Dedifferentiated amniotic fluid mesenchymal stem cell (primary cell): ENCODE results near the gene DCUN1D2.
"Not testable (repeated sequence)": the region's sequence is repeated elsewhere in the genome, so short reads cannot be mapped to it uniquely, and the experiment has no call there.

Source experiments
- DNase-seq: peaks from one replicate; pipeline ENCODE4 v3.0.0-alpha.2; 2016; ENCODE audit errors: extremely low spot score

Gene DCUN1D2

GRCh38 chr13:113489549-113490495 lies 689 bp downstream of the DCUN1D2 start:
- peak; percentile 37 for DNase-seq

- DNase-seq = no peak
Measured at GRCh38 chr13:113489171-113489548, 1.4 kb downstream of the DCUN1D2 start.

DNA sequence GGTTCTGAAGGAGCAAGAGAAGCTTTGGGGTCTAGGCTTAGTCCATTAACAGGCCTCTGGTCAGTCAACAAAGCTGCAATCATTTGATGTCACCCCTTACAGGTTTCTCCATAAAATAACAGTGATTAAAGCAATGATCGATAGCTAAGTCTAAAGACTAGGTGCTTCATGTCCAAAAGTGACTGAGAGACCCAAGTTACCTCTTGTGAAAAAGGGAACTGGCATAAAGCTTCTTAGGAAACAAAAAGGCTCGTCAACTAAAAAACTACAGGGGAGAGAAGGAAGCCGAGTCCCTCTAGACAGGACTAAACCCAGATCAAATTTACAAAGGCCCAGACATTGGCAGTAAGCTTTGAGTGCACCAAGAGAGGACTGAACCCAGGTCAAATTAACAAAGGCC lies 2.2 kb downstream of the DCUN1D2 start:
- no peak for DNase-seq

- DNase-seq = no peak
Measured at GRCh38 chr13:113486698-113487097, 3.8 kb downstream of the DCUN1D2 start.

- DNase-seq = no peak
Measured at GRCh38 chr13:113485545-113485944, 5.0 kb downstream of the DCUN1D2 start.

GRCh38 chr13:113483504-113484293 lies 6.8 kb downstream of the DCUN1D2 start:
- DNase-seq = no peak

GRCh38 chr13:113483081-113483480 lies 7.4 kb downstream of the DCUN1D2 start:
- no peak for DNase-seq

DNA sequence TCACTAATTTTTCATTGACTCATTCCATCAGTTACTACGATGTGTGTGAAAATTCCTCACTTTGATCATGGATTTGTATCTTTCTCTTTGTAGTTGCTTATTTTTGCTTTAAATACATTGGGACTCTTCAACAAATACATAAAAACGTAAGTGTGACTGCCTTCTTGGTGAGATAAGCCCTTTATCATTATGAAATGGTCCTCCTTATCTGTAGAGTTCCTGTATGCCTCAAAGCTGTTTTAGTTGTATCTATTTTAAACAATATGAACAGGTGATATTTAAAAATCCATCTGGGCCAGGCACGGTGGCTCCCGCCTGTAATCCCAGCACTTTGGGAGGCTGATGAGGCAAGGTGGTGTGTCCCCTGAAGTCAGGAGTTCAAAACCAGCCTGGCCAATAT lies 11.3 kb downstream of the DCUN1D2 start:
- no peak for DNase-seq

DNA sequence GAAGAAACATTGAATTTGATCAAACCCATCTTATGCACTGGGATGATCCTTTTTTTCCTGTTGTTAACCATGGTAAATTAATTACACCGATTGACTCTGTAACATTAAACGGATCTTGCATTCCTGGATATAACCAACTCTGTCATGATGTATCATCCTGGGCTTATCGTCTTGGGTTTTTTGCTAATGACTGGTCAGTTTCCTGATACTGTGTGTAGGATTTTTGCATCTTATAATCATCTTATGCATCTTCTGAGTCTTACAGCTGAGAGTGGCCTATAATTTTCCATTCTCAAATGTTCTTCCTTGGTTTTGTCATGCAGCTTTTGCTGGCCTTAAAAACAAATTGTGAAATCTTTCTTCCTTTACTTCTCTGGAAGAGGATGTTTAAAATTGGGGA lies 12.8 kb downstream of the DCUN1D2 start:
- no peak for DNase-seq

GRCh38 chr13:113476811-113477210 lies 13.7 kb downstream of the DCUN1D2 start:
- no peak for DNase-seq

DNA sequence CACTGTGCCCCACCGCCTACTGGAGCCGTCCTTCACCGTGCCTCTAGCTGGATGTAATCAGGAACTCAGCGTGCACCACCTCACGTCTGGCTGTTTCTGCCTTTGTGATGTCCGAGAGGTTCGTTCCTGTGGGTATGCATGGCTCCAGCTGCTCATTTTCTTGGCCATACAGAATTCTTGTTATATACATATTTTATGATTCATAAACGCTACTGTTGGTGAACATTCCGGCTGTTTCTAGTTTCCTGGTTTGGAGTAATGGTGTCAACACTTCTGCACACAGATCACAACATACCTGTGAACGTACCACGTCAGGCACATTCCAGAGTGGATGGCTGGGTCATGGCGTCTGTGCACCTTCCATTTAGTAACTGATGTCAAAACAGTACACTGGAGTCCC lies 14.6 kb downstream of the DCUN1D2 start:
- no peak for DNase-seq

- DNase-seq = no peak
Measured at GRCh38 chr13:113475280-113475679, 15.2 kb downstream of the DCUN1D2 start.

DNA sequence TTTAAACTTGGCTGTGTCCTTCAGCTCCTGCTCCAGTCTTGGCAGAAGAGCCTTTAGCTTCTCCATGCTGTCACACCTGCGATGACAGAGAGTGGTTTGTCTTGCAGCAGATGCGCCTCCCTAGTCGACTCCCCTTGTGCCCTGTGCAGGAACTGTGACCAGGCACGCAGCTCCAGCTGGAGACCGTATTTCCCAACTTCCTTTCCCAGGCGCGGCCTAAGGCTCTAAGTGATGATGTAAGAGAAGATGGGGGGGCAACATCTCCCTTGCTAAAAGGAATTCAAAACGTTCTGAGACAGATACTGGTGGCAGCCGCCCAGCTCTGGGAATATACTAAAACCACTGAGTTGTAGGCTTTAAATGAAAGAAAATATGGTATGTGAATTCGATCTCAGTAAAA lies 16.3 kb downstream of the DCUN1D2 start:
- no peak for DNase-seq

GRCh38 chr13:113472355-113473025 lies 18.0 kb downstream of the DCUN1D2 start:
- DNase-seq = no peak

DNA sequence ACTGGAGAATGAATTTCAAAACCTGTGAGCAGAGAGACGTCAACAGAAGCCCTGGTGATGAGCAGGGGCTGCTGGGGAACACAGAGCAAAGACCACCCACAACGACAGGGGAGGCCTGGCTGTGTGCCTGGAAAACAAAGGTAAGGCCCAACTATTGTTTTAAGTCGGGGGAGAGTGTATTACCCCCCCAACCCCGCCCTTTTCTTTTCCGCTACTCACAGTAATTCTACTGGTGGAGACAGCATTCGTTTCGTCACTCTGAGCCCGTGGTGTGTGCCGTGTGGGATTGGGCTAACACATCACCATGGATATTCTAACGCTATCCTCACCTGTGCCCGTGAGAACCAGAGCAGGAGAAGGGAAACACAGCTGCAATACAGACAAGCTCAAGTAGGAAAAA lies 18.7 kb downstream of the DCUN1D2 start:
- DNase-seq = no peak

GRCh38 chr13:113470635-113471163 lies 19.8 kb downstream of the DCUN1D2 start:
- not testable (repeated sequence) for DNase-seq

DNA sequence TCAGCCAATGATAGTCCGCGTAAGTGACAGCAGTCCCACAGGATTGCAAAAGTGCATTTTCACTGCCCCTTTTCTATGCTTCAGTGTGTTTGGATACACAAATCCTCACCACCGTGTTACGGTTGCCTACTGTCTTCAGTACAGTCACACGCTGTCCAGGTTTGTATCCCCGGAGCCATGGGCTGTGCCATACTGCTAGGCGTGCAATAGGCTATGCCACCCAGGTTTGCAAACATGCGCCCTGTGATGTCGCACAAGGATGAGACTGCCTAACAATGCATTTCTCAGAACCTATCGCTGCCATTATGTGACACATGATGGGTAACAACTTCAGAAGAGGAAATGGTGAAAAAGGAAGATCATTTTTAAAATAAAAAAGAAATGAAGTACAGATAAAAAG lies 20.4 kb downstream of the DCUN1D2 start:
- no peak for DNase-seq

DNA sequence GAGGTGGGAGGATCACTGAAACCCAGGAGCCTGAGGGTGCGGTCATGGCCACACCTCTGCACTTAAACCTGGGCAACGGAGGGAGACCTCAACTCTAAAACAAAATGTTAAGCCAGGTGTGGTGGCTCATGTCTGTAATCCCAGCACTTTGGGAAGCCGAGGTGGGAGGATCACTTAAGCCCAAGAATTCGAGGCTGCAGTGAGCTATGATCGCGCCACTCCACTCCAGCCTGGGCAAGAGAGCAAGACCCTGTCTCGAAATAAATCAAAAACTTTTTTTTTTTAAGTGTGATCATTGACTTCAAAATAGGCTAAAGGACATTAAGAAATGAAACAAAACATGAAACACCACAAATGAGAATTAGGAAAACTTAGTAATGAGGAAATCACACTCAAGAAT lies 20.9 kb downstream of the DCUN1D2 start:
- no peak for DNase-seq

- no peak for DNase-seq
Measured at GRCh38 chr13:113468472-113469201, 21.9 kb downstream of the DCUN1D2 start.

DNA sequence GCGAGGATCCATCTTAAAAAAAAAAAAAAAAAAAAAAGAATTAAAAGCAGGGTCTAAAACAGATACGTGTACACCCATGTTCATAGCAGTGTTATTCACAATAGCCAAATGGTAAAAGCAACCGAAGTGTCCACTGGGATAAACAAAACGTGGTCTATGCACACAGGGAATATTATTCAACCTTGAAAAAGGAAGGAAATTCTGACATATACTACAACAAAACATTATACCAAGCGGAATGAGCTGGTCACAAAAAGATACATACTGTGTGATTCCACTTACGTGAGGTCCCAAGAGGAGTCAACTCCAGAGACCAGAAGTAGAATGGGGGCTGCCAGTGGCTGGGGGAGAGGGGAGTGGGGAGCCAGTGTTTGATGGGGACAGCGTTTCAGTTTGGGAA lies 22.5 kb downstream of the DCUN1D2 start:
- DNase-seq = no peak

DNA sequence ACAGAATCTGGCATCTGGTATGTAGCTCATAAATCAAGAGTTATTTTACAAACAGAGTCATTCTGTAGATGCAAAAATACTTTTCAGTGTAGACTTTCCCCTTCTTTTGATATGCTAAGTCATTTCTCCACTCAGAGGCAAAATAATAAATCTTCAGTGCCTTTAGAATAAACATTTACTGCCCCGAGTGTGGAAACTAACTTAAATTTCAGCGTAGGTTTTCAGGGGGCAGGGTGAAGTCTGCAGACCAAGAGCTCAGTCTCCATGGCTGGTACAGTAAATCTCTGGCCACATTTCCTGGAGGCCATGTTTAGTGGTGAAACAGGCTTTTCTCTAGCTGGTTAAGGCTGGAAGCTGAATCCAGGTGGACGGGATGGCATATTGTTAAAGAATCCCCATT lies 24.1 kb downstream of the DCUN1D2 start:
- no peak for DNase-seq
